IMR-90 (cell line): ENCODE results near the gene TUBA1B. TPM values are rescaled to one million over a fixed set of nuclear protein-coding genes. Genes with fewer than 3 reads are reported as not detected.
A peak's percentile ranks its signal among the peaks of the same experiment; 100 is the strongest.

Experiments used
- ATAC-seq: fragments of 200-7000 bp; cut with Tn5 transposase; 2 replicates; pipeline ENCODE4 v1.9.1; 2020; ENCODE audit warnings: low read depth, mild to moderate bottlenecking, moderate library complexity
- BruUV-seq: library from RNA; stranded (reverse); fragments of 400-500 nt; replicated peaks from 2 replicates; lab custom pipeline; 2021; lab: Mats Ljungman, UMichigan
- CTCF ChIA-PET: fragments of 300-600 bp; formaldehyde crosslinking; extraction: SDS; loops from one replicate; lab custom pipeline; 2021; ENCODE audit warnings: antibody characterized with exemption; lab: Yijun Ruan, JAX
- POLR2A ChIA-PET: fragments of 300-600 bp; sonication (Branson Sonifier 250); formaldehyde crosslinking; loops from one replicate; lab custom pipeline; 2022; ENCODE audit warnings: antibody characterized with exemption; ENCODE audit not compliant: unreplicated experiment; lab: Charles Lee
- DNase-seq: peaks from one replicate; pipeline ENCODE4 v3.0.0; 2013
- H2AFZ ChIP-seq: replicated peaks from 2 replicates; pipeline ENCODE3; 2013; ENCODE audit warnings: low read length, mild to moderate bottlenecking; ENCODE audit not compliant: poor library complexity
- H2AK5ac ChIP-seq: 2 replicates; pipeline ENCODE4 v1.6.1; 2013; ENCODE audit warnings: low read depth, low read length, inconsistent platforms
- H2AK9ac ChIP-seq: replicated peaks from 2 replicates; pipeline ENCODE3; 2013; ENCODE audit warnings: mild to moderate bottlenecking, low read depth, low read length, moderate library complexity; ENCODE audit not compliant: poor library complexity
- H2BK120ac ChIP-seq: 2 replicates; pipeline ENCODE4 v1.6.1; 2013; ENCODE audit warnings: low read depth, low read length, inconsistent platforms
- H2BK15ac ChIP-seq: 3 replicates; pipeline ENCODE4 v1.6.1; 2013; ENCODE audit warnings: low read depth, low read length, inconsistent platforms
- H2BK20ac ChIP-seq: 2 replicates; pipeline ENCODE4 v1.6.1; 2013; ENCODE audit warnings: low read depth, mild to moderate bottlenecking, inconsistent platforms, low read length, moderate library complexity
- H2BK5ac ChIP-seq: 2 replicates; pipeline ENCODE4 v1.6.1; 2013; ENCODE audit warnings: mild to moderate bottlenecking, low read depth, low read length, inconsistent platforms; ENCODE audit not compliant: poor library complexity, severe bottlenecking
- H3K14ac ChIP-seq: replicated peaks from 2 replicates; pipeline ENCODE4 v1.6.1; 2013; ENCODE audit warnings: low read depth, low read length, inconsistent platforms
- H3K18ac ChIP-seq: 2 replicates; pipeline ENCODE4 v1.6.1; 2013; ENCODE audit warnings: low read depth, low read length, control low read depth
- H3K23ac ChIP-seq: 2 replicates; pipeline ENCODE4 v1.6.1; 2013; ENCODE audit warnings: low read depth, low read length, inconsistent platforms
- H3K27ac ChIP-seq: 2 replicates; pipeline ENCODE4 v1.5.1; 2013; ENCODE audit warnings: mild to moderate bottlenecking, control low read depth, low read length; ENCODE audit not compliant: insufficient read depth
- H3K27me3 ChIP-seq: 2 replicates; pipeline ENCODE4 v1.6.1; 2013; ENCODE audit warnings: low read length; ENCODE audit not compliant: control insufficient read depth, insufficient read depth
- H3K36me3 ChIP-seq: 2 replicates; pipeline ENCODE4 v1.6.1; 2013; ENCODE audit warnings: low read length, mixed read lengths; ENCODE audit not compliant: control insufficient read depth, insufficient read depth
- H3K4ac ChIP-seq: 2 replicates; pipeline ENCODE4 v1.6.1; 2013; ENCODE audit warnings: low read depth, low read length, inconsistent platforms
- H3K4me1 ChIP-seq: 2 replicates; pipeline ENCODE4 v1.6.1; 2013; ENCODE audit warnings: low read length, mixed read lengths; ENCODE audit not compliant: control insufficient read depth, insufficient read depth
- H3K4me2 ChIP-seq: 2 replicates; pipeline ENCODE4 v1.6.1; 2013; ENCODE audit warnings: low read depth, mild to moderate bottlenecking, control low read depth, low read length, moderate library complexity
- H3K4me3 ChIP-seq: 2 replicates; pipeline ENCODE4 v1.5.1; 2013; ENCODE audit warnings: low read depth, mild to moderate bottlenecking, control low read depth, low read length, moderate library complexity; ENCODE audit not compliant: insufficient read depth
- H3K56ac ChIP-seq: 2 replicates; pipeline ENCODE4 v1.6.1; 2013; ENCODE audit warnings: low read length, inconsistent platforms; ENCODE audit not compliant: insufficient read depth; ENCODE audit errors: extremely low read depth
- H3K79me1 ChIP-seq, 2 experiments: 2 replicates each; pipeline ENCODE4 v1.6.1; 2013; ENCODE audit warnings: low read length in 2 of 2, inconsistent platforms in 1 of 2, low read depth in 1 of 2
- H3K9ac ChIP-seq: 2 replicates; pipeline ENCODE4 v1.6.1; 2013; ENCODE audit warnings: low read depth, low read length, control low read depth
- H3K9me1 ChIP-seq: 2 replicates; pipeline ENCODE4 v1.6.1; 2013; ENCODE audit warnings: low read length, inconsistent platforms; ENCODE audit not compliant: insufficient read depth
- H3K9me3 ChIP-seq: 2 replicates; pipeline ENCODE4 v1.6.1; 2013; ENCODE audit warnings: low read length; ENCODE audit not compliant: control insufficient read depth, insufficient read depth
- H4K20me1 ChIP-seq: 2 replicates; pipeline ENCODE4 v1.6.1; 2013; ENCODE audit warnings: low read length, inconsistent platforms; ENCODE audit not compliant: insufficient read depth
- H4K5ac ChIP-seq: 2 replicates; pipeline ENCODE4 v1.6.1; 2013; ENCODE audit warnings: mild to moderate bottlenecking, low read depth, low read length, control low read depth
- H4K8ac ChIP-seq, 2 experiments: 2 replicates each; pipeline ENCODE4 v1.6.1; 2013; ENCODE audit warnings: low read depth in 2 of 2, low read length in 2 of 2, control low read depth in 1 of 2, inconsistent platforms in 1 of 2
- H4K91ac ChIP-seq: 2 replicates; pipeline ENCODE4 v1.6.1; 2013; ENCODE audit warnings: low read depth, low read length, inconsistent platforms; ENCODE audit not compliant: insufficient read depth
- CEBPB ChIP-seq: IDR thresholded peaks from 2 replicates; pipeline ENCODE4 v1.6.1; 2012; ENCODE audit warnings: low read depth, low read length, improper control_type of control experiment
- ELK1 ChIP-seq: fragments of 150-350 bp; IDR thresholded peaks from 2 replicates; pipeline ENCODE4 v1.6.1; 2016; ENCODE audit warnings: low read depth, mild to moderate bottlenecking, low read length, moderate library complexity, borderline replicate concordance
- NFE2L2 ChIP-seq: fragments of 150-350 bp; IDR thresholded peaks from 2 replicates; pipeline ENCODE4 v1.6.1; 2016; ENCODE audit warnings: low read depth, mild to moderate bottlenecking, low read length
- POLR2A ChIP-seq: IDR thresholded peaks from 2 replicates; pipeline ENCODE4 v1.6.1; 2012; ENCODE audit warnings: mild to moderate bottlenecking, low read depth, low read length
- RFX5 ChIP-seq: IDR thresholded peaks from 2 replicates; pipeline ENCODE4 v1.8.0; 2012; ENCODE audit warnings: low read depth, mild to moderate bottlenecking, low read length, moderate library complexity
- WGBS, 2 experiments: methylation state at CpG; one replicate each; pipeline versions ENCODE4 v1.1.5 to v1.1.7; 2013; ENCODE audit warnings: missing lambda C conversion rate in 2 of 2; ENCODE audit not compliant: insufficient read length in 1 of 2; ENCODE audit errors: extremely low coverage in 2 of 2; 5-methylcytosine and 5-hydroxymethylcytosine counted together
- dilution Hi-C: fragments of 300-500 bp; cut with HindIII; formaldehyde crosslinking; loops from one replicate; pipeline ENCODE4 v1.14.3; 2018; ENCODE audit warnings: low sequenced_read_pairs; ENCODE audit not compliant: unreplicated experiment
- in situ Hi-C: fragments of 300-500 bp; cut with MboI; formaldehyde crosslinking; loops from 3 replicates; pipeline ENCODE4 v1.14.3; 2019; ENCODE audit warnings: low sequenced_read_pairs, inconsistent platforms, mixed read lengths
- intact Hi-C: fragments of 100-400 bp; cut with micrococcal nuclease; formaldehyde crosslinking; loops from 2 replicates; pipeline ENCODE4 v1.10.0; 2022
- polyA plus RNA-seq, 3 experiments: library from polyadenylated mRNA; depleted of rRNA; stranded (reverse); fragments of >200 nt; gene quantifications; 2 replicates each; pipeline ENCODE4 v1.2.3, GENCODE V29; 2012; ENCODE audit warnings: low replicate concordance in 1 of 3
- total RNA-seq: library from RNA; depleted of rRNA; stranded (reverse); fragments of >200 nt; gene quantifications from 2 replicates; pipeline ENCODE4 v1.2.3, GENCODE V29; 2012

Gene TUBA1B
- total and polyA plus RNA-seq, 2 of the 4 experiments (the other 2 are of a cell fraction): 4,221 to 5,195 TPM

DNA sequence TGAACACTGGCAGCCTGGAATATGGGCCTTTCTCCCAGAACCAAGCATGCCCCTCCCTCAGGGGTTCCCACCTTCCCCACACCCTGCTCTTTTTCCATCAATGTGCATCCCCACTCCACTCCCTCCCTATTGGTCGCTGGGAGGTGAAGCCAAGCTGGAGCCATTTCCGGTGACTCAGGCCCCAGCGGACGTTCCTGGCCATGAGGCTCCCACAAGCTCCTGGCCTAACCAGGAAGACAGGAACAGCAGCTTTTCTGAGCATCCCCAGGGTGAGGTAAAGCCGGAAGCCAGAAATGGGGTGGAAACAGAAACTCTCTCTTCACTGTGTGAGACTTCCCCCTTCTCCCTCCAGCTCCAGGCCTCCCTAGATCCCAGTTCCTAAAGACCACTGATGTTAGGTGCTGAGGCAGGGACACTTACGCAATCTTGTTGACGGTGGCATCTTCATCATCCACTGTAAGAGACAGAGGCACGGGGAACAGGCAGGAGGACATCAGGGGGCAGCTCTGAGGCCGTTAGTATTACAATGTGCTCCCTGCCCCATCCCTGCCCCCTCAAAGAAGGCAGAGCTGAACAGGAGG lies 25.6 kb downstream of the TUBA1B start:
- Histone ChIP-seq H3K79me1 (peaks cover 46 to 74% of the 10 kb centered on the region in 2 experiments), H2AK5ac (no peak overlapping the region), H2BK5ac (no peak overlapping the region), H3K23ac (no peak overlapping the region), H3K9me1 (peaks cover 36% of the 10 kb centered on the region), H3K4me1 (peaks cover 13% of the 10 kb centered on the region), H2AFZ (no peak overlapping the region), H3K18ac (no peak overlapping the region), H3K36me3 (peaks cover 57% of the 10 kb centered on the region), H3K27me3 (no peaks in the 10 kb centered on the region), H3K4ac (no peak overlapping the region), H3K27ac (no peak overlapping the region; the same call in 1 of the 2 replicates), H2BK120ac (no peak overlapping the region), H4K8ac (no peak overlapping the region), H3K4me2 (no peak overlapping the region), H2BK15ac (no peak overlapping the region), H4K5ac (no peak overlapping the region), H3K9me3 (no peaks in the 10 kb centered on the region), H4K91ac (no peak overlapping the region), H3K56ac (no peak overlapping the region), H2BK20ac (no peak overlapping the region), H3K4me3 (no peak overlapping the region), H3K9ac (no peak overlapping the region), H3K14ac (no peak overlapping the region), H4K20me1 (peaks cover 62% of the 10 kb centered on the region), H2AK9ac (peak overlapping the region; percentile 74)
- ATAC-seq (no peak), DNase-seq (no peak)
- in situ Hi-C loops: no loop called here
- no TSS peak for BruUV-seq
- ChIA-PET POLR2A (no interaction called here), CTCF (interaction anchor here (0.6 kb wide), 1 partner anchor 163 kb away, joined by 5 read pairs; no protein-coding TSS in a partner anchor)
- no peak for TF ChIP-seq RFX5
- TF ChIP-seq NFE2L2: no peak
- TF ChIP-seq ELK1: no peak
- peak; percentile 81 for TF ChIP-seq CEBPB
- no peak for TF ChIP-seq POLR2A
- dilution Hi-C loops: no loop called here
- intact Hi-C loops: no loop called here
- no CpG with 5 or more reads among the region's 9 CpGs for WGBS, 2 experiments
